Muscle layer of colon (tissue), 2 donors: Measurements from ENCODE around the gene VOPP1.

Experiments
- H3K27ac ChIP-seq: one replicate; pipeline ENCODE4 v1.7.0; 2013; ENCODE audit warnings: low read depth, mild to moderate bottlenecking, low read length, moderate library complexity
- H3K27me3 ChIP-seq, 2 donors: one replicate each; pipeline ENCODE4 v1.7.0; 2013; ENCODE audit warnings: low read length in 2 of 2, mild to moderate bottlenecking in 2 of 2; ENCODE audit not compliant: insufficient read depth in 2 of 2, control insufficient read depth in 1 of 2
- H3K36me3 ChIP-seq: one replicate; pipeline ENCODE4 v1.7.0; 2013; ENCODE audit warnings: mild to moderate bottlenecking, low read length; ENCODE audit not compliant: insufficient read depth
- H3K4me1 ChIP-seq: one replicate; pipeline ENCODE4 v1.7.0; 2013; ENCODE audit warnings: mild to moderate bottlenecking, low read length; ENCODE audit not compliant: insufficient read depth
- H3K4me3 ChIP-seq, 2 donors: one replicate each; pipeline ENCODE4 v1.7.0; 2013; ENCODE audit warnings: low read length in 2 of 2, low read depth in 1 of 2, mild to moderate bottlenecking in 1 of 2, moderate library complexity in 1 of 2
- H3K9ac ChIP-seq: one replicate; pipeline ENCODE4 v1.7.0; 2013; ENCODE audit warnings: low read length
- H3K9me3 ChIP-seq: one replicate; pipeline ENCODE4 v1.7.0; 2013; ENCODE audit warnings: mild to moderate bottlenecking, low read length
- donor health status: abdominal sarcoma.
- donor health status: Adenocarcinoma of cecum.

The VOPP1 gene

GRCh38 chr7:55575098-55575497 is 2.8 kb upstream of the VOPP1 start:
- no peaks in the 10 kb centered on the region for H3K27me3 ChIP-seq
- no peak overlapping the region for H3K9ac ChIP-seq
- peaks cover 13% of the 10 kb centered on the region for H3K4me1 ChIP-seq
- no peaks in the 10 kb centered on the region for H3K36me3 ChIP-seq
- no peaks in the 10 kb centered on the region for H3K9me3 ChIP-seq
- H3K4me3 ChIP-seq = no peak overlapping the region
- no peak overlapping the region for H3K27ac ChIP-seq

- Histone ChIP-seq H3K4me1 (peaks cover 13% of the 10 kb centered on the region), H3K9me3 (no peaks in the 10 kb centered on the region), H3K27me3 (no peaks in the 10 kb centered on the region), H3K36me3 (no peaks in the 10 kb centered on the region), H3K27ac (peak overlapping the region; percentile 29), H3K9ac (no peak overlapping the region), H3K4me3 (no peak overlapping the region)
Observed at GRCh38 chr7:55574051-55574717, 1.9 kb upstream of the VOPP1 start.

GRCh38 chr7:55573234-55573900 is 1.1 kb upstream of the VOPP1 start:
- Histone ChIP-seq H3K4me3 (peak overlapping the region; percentile 71 to 74), H3K9me3 (no peaks in the 10 kb centered on the region), H3K36me3 (no peaks in the 10 kb centered on the region), H3K27me3 (no peaks in the 10 kb centered on the region), H3K4me1 (peaks cover 13% of the 10 kb centered on the region), H3K9ac (peak overlapping the region; percentile 55), H3K27ac (peak overlapping the region; percentile 87)

- H3K4me1 ChIP-seq = peaks cover 13% of the 10 kb centered on the region
- peak overlapping the region; percentile 41 for H3K9ac ChIP-seq
Observed at GRCh38 chr7:55571511-55572377, 558 bp downstream of the VOPP1 start.

GRCh38 chr7:55570939-55571338 is 1.4 kb downstream of the VOPP1 start:
- peak overlapping the region; percentile 55 to 96 for H3K4me3 ChIP-seq
- no peaks in the 10 kb centered on the region for H3K36me3 ChIP-seq
- H3K9ac ChIP-seq = peak overlapping the region; percentile 41
- H3K4me1 ChIP-seq = peaks cover 13% of the 10 kb centered on the region
- H3K9me3 ChIP-seq = no peaks in the 10 kb centered on the region
- H3K27ac ChIP-seq = peak overlapping the region; percentile 79
- H3K27me3 ChIP-seq = no peaks in the 10 kb centered on the region

More at GRCh38 chr7:55571511-55572377, 558 bp downstream of the VOPP1 start:
- H3K36me3 ChIP-seq = no peaks in the 10 kb centered on the region
- no peaks in the 10 kb centered on the region for H3K27me3 ChIP-seq
- H3K4me3 ChIP-seq = peak overlapping the region; percentile 55 to 96
- peak overlapping the region; percentile 79 for H3K27ac ChIP-seq
- no peaks in the 10 kb centered on the region for H3K9me3 ChIP-seq

- Histone ChIP-seq H3K9me3 (no peaks in the 10 kb centered on the region), H3K36me3 (no peaks in the 10 kb centered on the region), H3K27me3 (no peaks in the 10 kb centered on the region), H3K9ac (no peak overlapping the region), H3K4me1 (peaks cover 13% of the 10 kb centered on the region), H3K4me3 (no peak overlapping the region), H3K27ac (peak overlapping the region; percentile 37)
Observed at GRCh38 chr7:55570218-55570873, 2.0 kb downstream of the VOPP1 start.

GRCh38 chr7:55569797-55570196 is 2.5 kb downstream of the VOPP1 start:
- no peaks in the 10 kb centered on the region for H3K27me3 ChIP-seq
- H3K27ac ChIP-seq = no peak overlapping the region
- no peak overlapping the region for H3K9ac ChIP-seq
- peaks cover 13% of the 10 kb centered on the region for H3K4me1 ChIP-seq
- no peaks in the 10 kb centered on the region for H3K9me3 ChIP-seq
- H3K36me3 ChIP-seq = no peaks in the 10 kb centered on the region
- H3K4me3 ChIP-seq = no peak overlapping the region

- no peaks in the 10 kb centered on the region for H3K36me3 ChIP-seq
- H3K9ac ChIP-seq = no peak overlapping the region
- H3K4me3 ChIP-seq = no peak overlapping the region
- H3K9me3 ChIP-seq = no peaks in the 10 kb centered on the region
- peaks cover 13% of the 10 kb centered on the region for H3K4me1 ChIP-seq
- no peak overlapping the region for H3K27ac ChIP-seq
- no peaks in the 10 kb centered on the region for H3K27me3 ChIP-seq
Observed at GRCh38 chr7:55569269-55569663, 3.0 kb downstream of the VOPP1 start.

- no peaks in the 10 kb centered on the region for H3K9me3 ChIP-seq
- peaks cover 10% of the 10 kb centered on the region for H3K4me1 ChIP-seq
- no peak overlapping the region for H3K27ac ChIP-seq
- no peaks in the 10 kb centered on the region for H3K27me3 ChIP-seq
- H3K36me3 ChIP-seq = no peaks in the 10 kb centered on the region
- no peak overlapping the region for H3K9ac ChIP-seq
- H3K4me3 ChIP-seq = no peak overlapping the region
Observed at GRCh38 chr7:55568613-55569268, 3.6 kb downstream of the VOPP1 start.

GRCh38 chr7:55567571-55567970 is 4.7 kb downstream of the VOPP1 start:
- no peaks in the 10 kb centered on the region for H3K27me3 ChIP-seq
- H3K36me3 ChIP-seq = no peaks in the 10 kb centered on the region
- no peak overlapping the region for H3K9ac ChIP-seq
- H3K4me1 ChIP-seq = no peaks in the 10 kb centered on the region
- no peaks in the 10 kb centered on the region for H3K9me3 ChIP-seq
- H3K27ac ChIP-seq = no peak overlapping the region
- no peak overlapping the region for H3K4me3 ChIP-seq
